H1 (cell line): Measurements from ENCODE around the gene KPNA4. TPM values are rescaled to one million over a fixed set of nuclear protein-coding genes. Genes with fewer than 3 reads are reported as not detected.

Source experiments
- CTCF ChIA-PET: fragments of 300-600 bp; sonication (Branson Sonifier 250); formaldehyde crosslinking; loops from one replicate; lab custom pipeline; 2021; ENCODE audit not compliant: partially characterized antibody; lab: Charles Lee
- POLR2A ChIA-PET: fragments of 300-600 bp; sonication (Branson Sonifier 250); formaldehyde crosslinking; loops from one replicate; lab custom pipeline; 2021; ENCODE audit warnings: inconsistent platforms; ENCODE audit not compliant: partially characterized antibody; lab: Charles Lee
- DNase-seq, 2 experiments: peaks; one replicate each; pipeline versions ENCODE4 v3.0.0 to v3.0.0-alpha.2; 2010 to 2022; ENCODE audit warnings: low spot score in 2 of 2, low read depth in 1 of 2, mixed read lengths in 1 of 2
- FAIRE-seq: peaks from 2 replicates; lab custom pipeline; 2011; peaks lifted over from hg19 to GRCh38; lab: Jason Lieb, UNC
- H2AFZ ChIP-seq: 2 replicates; pipeline ENCODE4 v1.8.1; 2012; ENCODE audit warnings: low read length, inconsistent platforms
- H2AK5ac ChIP-seq: 2 replicates; pipeline ENCODE4 v1.6.1; 2013; ENCODE audit warnings: low read depth, low read length
- H2BK120ac ChIP-seq: replicated peaks from 2 replicates; pipeline ENCODE3; 2013; ENCODE audit warnings: low read depth, low read length, inconsistent platforms
- H2BK12ac ChIP-seq: 2 replicates; pipeline ENCODE4 v1.6.1; 2013; ENCODE audit warnings: low read depth, low read length
- H2BK15ac ChIP-seq: 2 replicates; pipeline ENCODE4 v1.6.1; 2013; ENCODE audit warnings: low read length
- H2BK20ac ChIP-seq: 2 replicates; pipeline ENCODE4 v1.6.1; 2013; ENCODE audit warnings: low read length
- H2BK5ac ChIP-seq: 2 replicates; pipeline ENCODE4 v1.6.1; 2013; ENCODE audit warnings: low read depth, low read length
- H3K14ac ChIP-seq: 2 replicates; pipeline ENCODE4 v1.6.1; 2013; ENCODE audit warnings: inconsistent platforms; ENCODE audit not compliant: insufficient read length
- H3K18ac ChIP-seq: 2 replicates; pipeline ENCODE4 v1.6.1; 2013; ENCODE audit warnings: low read length; ENCODE audit errors: extremely low read depth
- H3K23ac ChIP-seq: 2 replicates; pipeline ENCODE4 v1.6.1; 2013; ENCODE audit warnings: inconsistent platforms; ENCODE audit not compliant: insufficient read length
- H3K23me2 ChIP-seq: 2 replicates; pipeline ENCODE4 v1.6.1; 2013; ENCODE audit warnings: low read depth, low read length
- H3K27ac ChIP-seq: 2 replicates; pipeline ENCODE4 v1.6.1; 2011; ENCODE audit warnings: low read depth, low read length, inconsistent platforms
- H3K27me3 ChIP-seq, 4 experiments: replicated peaks in 1 of 4; 1 replicate in 1 of 4; 2 replicates in 3 of 4; pipeline versions ENCODE4 v1.6.1 to v1.8.1; 2011 to 2013; ENCODE audit warnings: low read length in 3 of 4, mild to moderate bottlenecking in 3 of 4, inconsistent platforms in 2 of 4, mixed read lengths in 2 of 4, moderate library complexity in 1 of 4; ENCODE audit not compliant: control insufficient read depth in 3 of 4, insufficient read depth in 3 of 4; ENCODE audit errors: extremely low read depth in 1 of 4
- H3K36me3 ChIP-seq, 4 experiments: 2 replicates each; pipeline versions ENCODE4 v1.6.1 to v1.8.1; 2011 to 2013; ENCODE audit warnings: mild to moderate bottlenecking in 4 of 4, low read length in 3 of 4, moderate library complexity in 2 of 4, control low read depth in 1 of 4, inconsistent platforms in 1 of 4; ENCODE audit not compliant: insufficient read depth in 4 of 4, control insufficient read depth in 2 of 4
- H3K4ac ChIP-seq: replicated peaks from 2 replicates; pipeline ENCODE3; 2013; ENCODE audit warnings: low read length, low read depth, mixed read lengths, inconsistent platforms; ENCODE audit not compliant: insufficient read length
- H3K4me1 ChIP-seq, 4 experiments: replicated peaks in 1 of 4; 1 replicate in 1 of 4; 2 replicates in 3 of 4; pipeline versions ENCODE4 v1.6.1 to v1.8.1; 2011 to 2013; ENCODE audit warnings: low read length in 3 of 4, inconsistent platforms in 2 of 4, mixed read lengths in 1 of 4; ENCODE audit not compliant: insufficient read depth in 4 of 4, control insufficient read depth in 3 of 4
- H3K4me2 ChIP-seq, 2 experiments: 2 replicates each; pipeline versions ENCODE4 v1.6.1 to v1.8.1; 2011 to 2013; ENCODE audit warnings: low read depth in 2 of 2, low read length in 2 of 2, control low read depth in 1 of 2, inconsistent platforms in 1 of 2, mild to moderate bottlenecking in 1 of 2; ENCODE audit not compliant: insufficient read depth in 1 of 2
- H3K4me3 ChIP-seq, 4 experiments: fragments of 200-600, 300-600 bp in 1 of 4; sonication (generic), shearing (Covaris generic), sonication (Bioruptor Twin) in 1 of 4; 2 replicates each; pipeline versions ENCODE4 v1.5.1 to v1.8.1; 2011 to 2016; ENCODE audit warnings: low read length in 4 of 4, low read depth in 3 of 4, control low read depth in 2 of 4, inconsistent platforms in 2 of 4, mild to moderate bottlenecking in 2 of 4, mixed read lengths in 1 of 4, moderate library complexity in 1 of 4; ENCODE audit not compliant: insufficient read depth in 2 of 4; ENCODE audit errors: extremely low read depth in 1 of 4
- H3K56ac ChIP-seq: replicated peaks from 2 replicates; pipeline ENCODE3; 2013; ENCODE audit warnings: low read depth, mild to moderate bottlenecking, mixed read lengths, low read length, inconsistent platforms; ENCODE audit not compliant: insufficient read length
- H3K79me1 ChIP-seq: 2 replicates; pipeline ENCODE4 v1.6.1; 2013; ENCODE audit warnings: low read depth, low read length, control low read depth
- H3K79me2 ChIP-seq, 2 experiments: 2 replicates each; pipeline versions ENCODE4 v1.6.1 to v1.8.1; 2012 to 2013; ENCODE audit warnings: low read length in 2 of 2, mild to moderate bottlenecking in 2 of 2, inconsistent platforms in 1 of 2; ENCODE audit not compliant: insufficient read depth in 2 of 2, control insufficient read depth in 1 of 2
- H3K9ac ChIP-seq, 4 experiments: replicated peaks in 1 of 4; 1 replicate in 1 of 4; 2 replicates in 3 of 4; pipeline versions ENCODE4 v1.6.1 to v1.8.1; 2011 to 2013; ENCODE audit warnings: low read depth in 3 of 4, low read length in 3 of 4, control low read depth in 2 of 4, mild to moderate bottlenecking in 2 of 4, moderate library complexity in 2 of 4, inconsistent platforms in 1 of 4; ENCODE audit errors: extremely low read depth in 1 of 4
- H3K9me3 ChIP-seq, 2 experiments: 2 replicates each; pipeline versions ENCODE4 v1.6.1 to v1.8.1; 2012 to 2013; ENCODE audit warnings: mild to moderate bottlenecking in 2 of 2, moderate library complexity in 2 of 2, control low read depth in 1 of 2, inconsistent platforms in 1 of 2, low read depth in 1 of 2, low read length in 1 of 2, mixed read lengths in 1 of 2; ENCODE audit not compliant: insufficient read depth in 2 of 2
- H4K20me1 ChIP-seq, 2 experiments: replicated peaks in 1 of 2; 2 replicates each; pipeline versions ENCODE3 to v1.8.1; 2011 to 2013; ENCODE audit warnings: inconsistent platforms in 2 of 2, low read length in 2 of 2, mild to moderate bottlenecking in 1 of 2; ENCODE audit not compliant: insufficient read depth in 2 of 2, control insufficient read depth in 1 of 2
- H4K5ac ChIP-seq: 2 replicates; pipeline ENCODE4 v1.6.1; 2013; ENCODE audit warnings: low read length, low read depth, mixed read lengths, inconsistent platforms; ENCODE audit not compliant: insufficient read length
- H4K8ac ChIP-seq: 2 replicates; pipeline ENCODE4 v1.8.0; 2013; ENCODE audit warnings: mild to moderate bottlenecking, moderate library complexity, low read length, inconsistent platforms; ENCODE audit not compliant: insufficient read depth; ENCODE audit errors: extremely low read depth
- H4K91ac ChIP-seq: replicated peaks from 2 replicates; pipeline ENCODE3; 2013; ENCODE audit warnings: low read length, mixed read lengths, inconsistent platforms; ENCODE audit not compliant: insufficient read length
- BCL11A ChIP-seq, 2 experiments: IDR thresholded peaks; one replicate each; pipeline ENCODE4 v1.6.1; 2011; ENCODE audit warnings: low read depth in 2 of 2, low read length in 2 of 2, mild to moderate bottlenecking in 2 of 2
- CBX8 ChIP-seq: fragments of 300-800, 300-1000 bp; sonication (generic); IDR thresholded peaks from 2 replicates; pipeline ENCODE4 v1.7.1; 2016; ENCODE audit warnings: low read depth, low read length, borderline replicate concordance
- CREB1 ChIP-seq: IDR thresholded peaks from 2 replicates; pipeline ENCODE4 v1.6.1; 2012; ENCODE audit warnings: inconsistent platforms
- CTBP2 ChIP-seq: IDR thresholded peaks from 2 replicates; pipeline ENCODE4 v1.7.0; 2011; ENCODE audit warnings: borderline replicate concordance, mild to moderate bottlenecking, moderate library complexity, mixed read lengths, low read length; ENCODE audit not compliant: insufficient read depth, insufficient read length
- CTCF ChIP-seq, 3 experiments: IDR thresholded peaks; 1 replicate in 2 of 3; 2 replicates in 1 of 3; pipeline versions ENCODE4 v1.5.1 to v1.6.1; 2011; ENCODE audit warnings: low read length in 3 of 3, mild to moderate bottlenecking in 3 of 3, inconsistent platforms in 2 of 3, low read depth in 1 of 3, moderate library complexity in 1 of 3; ENCODE audit not compliant: insufficient read depth in 1 of 3; ENCODE audit errors: control extremely low read depth in 1 of 3
- EGR1 ChIP-seq: IDR thresholded peaks from 2 replicates; pipeline ENCODE4 v1.6.1; 2011; ENCODE audit warnings: low read depth, low read length, borderline replicate concordance
- GTF2F1 ChIP-seq: IDR thresholded peaks from 2 replicates; pipeline ENCODE4 v1.6.1; 2012; ENCODE audit warnings: low read depth, low read length, improper control_type of control experiment, borderline replicate concordance
- KDM4A ChIP-seq: IDR thresholded peaks from one replicate; pipeline ENCODE4 v1.7.1; 2012; ENCODE audit warnings: low read depth, mild to moderate bottlenecking, moderate library complexity, low read length, inconsistent platforms; ENCODE audit not compliant: severe bottlenecking
- KDM5A ChIP-seq: fragments of 200-600 bp; IDR thresholded peaks from 2 replicates; pipeline ENCODE4 v1.7.1; 2012; ENCODE audit warnings: mild to moderate bottlenecking, low read length, inconsistent platforms, mixed read lengths
- RFX5 ChIP-seq: IDR thresholded peaks from 2 replicates; pipeline ENCODE4 v1.6.1; 2011; ENCODE audit warnings: low read depth, low read length, improper control_type of control experiment, borderline replicate concordance
- SAP30 ChIP-seq: fragments of 300-600 bp; sonication (generic); IDR thresholded peaks from 2 replicates; pipeline ENCODE4 v1.7.1; 2012; ENCODE audit warnings: low read length, moderate library complexity, mild to moderate bottlenecking, inconsistent platforms; ENCODE audit not compliant: insufficient read depth, insufficient replicate concordance
- ZNF274 ChIP-seq: IDR thresholded peaks from 2 replicates; pipeline ENCODE4 v1.7.0; 2012; ENCODE audit warnings: low read length, borderline replicate concordance; ENCODE audit errors: extremely low read depth
- WGBS, 2 experiments: shearing (Covaris generic) in 1 of 2; methylation state at CpG; one replicate each; pipeline versions ENCODE4 v1.1.6 to v1.1.7; 2013 to 2015; ENCODE audit warnings: low lambda C conversion rate in 2 of 2, mixed read lengths in 2 of 2, inconsistent platforms in 1 of 2, low coverage in 1 of 2, missing lambda C conversion rate in 1 of 2; ENCODE audit not compliant: insufficient replicate concordance in 2 of 2, insufficient coverage in 1 of 2, insufficient read length in 1 of 2; ENCODE audit errors: extremely low coverage in 1 of 2, missing lambda C conversion rate in 1 of 2; 5-methylcytosine and 5-hydroxymethylcytosine counted together
- polyA plus RNA-seq, 7 experiments: library from polyadenylated mRNA; depleted of rRNA in 3 of 7; stranded (reverse) in 5 of 7; unstranded in 2 of 7; fragments of >200 nt in 5 of 7; fragments of 200-250 nt in 2 of 7; gene quantifications; 1 replicate in 5 of 7; 2 replicates in 1 of 7; 4 replicates in 1 of 7; pipeline versions ENCODE4 v1.2.1 to v1.2.3, GENCODE V29; 2011 to 2013; ENCODE audit warnings: missing spikeins in 2 of 7, mixed read lengths in 2 of 7
- total RNA-seq: library from RNA; stranded (reverse); fragmentation: NEBNext Ultra II Directional; extraction: Animal tissue kit (Norgen Biotek cat#: 25700); gene quantifications from 2 replicates; pipeline ENCODE4 v1.2.1, GENCODE V29; 2021

The KPNA4 gene
- total and polyA plus RNA-seq, 2 of the 8 experiments (the other 6 are each of a cell fraction or from before 2014, with no cell fraction given) = 13.2 to 81.9 TPM

- ChIA-PET CTCF (no interaction called here), POLR2A (no interaction called here)
- Histone ChIP-seq H3K79me1 (no peaks in the 10 kb centered on the region), H4K5ac (no peak overlapping the region), H3K14ac (no peak overlapping the region), H3K9me3 (no peaks in the 10 kb centered on the region), H3K23me2 (no peaks in the 10 kb centered on the region), H4K20me1 (no peaks in the 10 kb centered on the region), H3K56ac (no peak overlapping the region), H2BK15ac (no peak overlapping the region), H3K4me3 (no peak overlapping the region), H3K9ac (no peak overlapping the region), H4K91ac (no peak overlapping the region), H3K18ac (no peak overlapping the region), H3K4me1 (no peaks in the 10 kb centered on the region), H2BK20ac (no peak overlapping the region), H3K36me3 (no peaks in the 10 kb centered on the region), H2BK120ac (no peak overlapping the region), H2AK5ac (no peak overlapping the region), H4K8ac (no peak overlapping the region), H2BK12ac (no peak overlapping the region), H2AFZ (no peak overlapping the region), H3K4me2 (no peak overlapping the region), H3K79me2 (no peaks in the 10 kb centered on the region), H3K23ac (no peak overlapping the region), H3K27me3 (no peaks in the 10 kb centered on the region), H3K4ac (no peak overlapping the region), H2BK5ac (no peak overlapping the region), H3K27ac (no peak overlapping the region)
- 92% methylated on average over 3 of the region's 3 CpGs; no CpG with 5 or more reads in 1 of the 2 experiments for WGBS, 2 experiments
- DNase-seq (no peak), FAIRE-seq (no peak)
- TF ChIP-seq ZNF274 (no peak), KDM4A (no peak), RFX5 (no peak), SAP30 (no peak), GTF2F1 (no peak), EGR1 (no peak), KDM5A (no peak), CTBP2 (no peak), CREB1 (no peak), CBX8 (no peak), BCL11A (IDR thresholded peaks at IDR 0.05; ENCODE audit: low read depth in 2 of 2, low read length in 2 of 2) (no peak), CTCF (IDR thresholded peaks at IDR 0.05; ENCODE audit: control extremely low read depth in 1 of 3, insufficient read depth in 1 of 3, low read depth in 1 of 3, low read length in 3 of 3) (no peak)
These were observed 45.8 kb upstream of the KPNA4 start for GRCh38 chr3:160611141-160611540.
